NCI-H128 (cell line): ENCODE data around the gene NMRAL1.

Experiments
- DNase-seq: peaks from one replicate; lab custom pipeline; 2025; ENCODE audit not compliant: unreplicated experiment; lab: John Stamatoyannopoulos, UW

NMRAL1 gene

DNA sequence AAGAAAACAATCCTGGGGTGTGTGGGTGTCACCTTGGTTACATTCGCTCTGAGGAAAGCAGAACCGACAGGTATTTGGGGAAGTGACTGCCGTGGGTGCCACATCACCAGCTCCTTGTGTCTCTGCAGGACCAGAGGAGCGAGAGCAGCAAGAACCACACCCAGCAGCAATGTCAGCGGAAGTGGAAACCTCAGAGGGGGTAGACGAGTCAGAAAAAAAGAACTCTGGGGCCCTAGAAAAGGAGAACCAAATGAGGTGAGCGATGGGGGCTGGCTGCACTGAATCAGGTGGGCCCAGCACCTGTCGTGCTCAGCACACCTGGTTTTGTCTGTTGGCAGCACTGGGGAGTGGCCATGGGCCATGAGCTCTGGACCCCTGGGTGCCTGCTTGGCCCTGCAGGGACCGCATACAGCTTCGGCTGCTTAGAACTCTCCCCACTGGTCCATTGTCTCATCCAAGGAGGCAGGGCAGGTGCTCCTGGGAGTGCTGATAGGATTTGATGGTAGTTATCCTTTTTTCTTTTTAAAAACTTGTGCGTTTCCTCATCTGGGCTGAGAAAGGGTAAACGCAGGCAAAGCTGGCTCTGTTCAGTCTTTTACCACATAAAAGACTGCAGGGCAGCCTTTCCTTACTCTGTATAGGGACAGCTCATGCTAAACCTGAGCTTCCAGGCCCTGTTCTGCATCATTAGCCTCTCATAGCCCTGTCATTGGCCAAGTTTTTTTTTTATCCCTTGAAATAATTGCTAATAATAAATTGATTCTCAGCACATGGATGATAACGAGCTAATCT, 31.1 kb upstream of the NMRAL1 start:
- DNase-seq: no peak

DNA sequence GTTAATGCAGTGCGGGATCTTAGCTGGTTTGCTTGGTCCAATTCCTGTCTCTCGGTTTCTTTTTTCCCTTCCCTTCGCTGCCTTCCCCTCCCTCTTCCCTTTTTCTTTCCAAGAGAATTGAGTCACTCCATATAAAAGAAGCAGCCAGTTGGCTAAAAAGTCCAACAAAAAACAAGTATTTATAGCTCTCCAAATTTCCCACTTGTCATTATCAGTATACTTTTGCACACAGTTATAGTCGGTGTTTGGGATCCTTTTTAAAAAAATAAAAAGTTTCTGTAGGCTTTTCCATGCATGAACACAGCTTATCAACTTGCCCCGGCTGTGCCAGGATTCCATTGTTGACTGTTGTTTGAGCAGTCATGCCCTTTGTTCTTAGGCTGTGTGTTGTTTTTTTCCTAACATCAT, 26.6 kb upstream of the NMRAL1 start:
- DNase-seq: no peak

DNA sequence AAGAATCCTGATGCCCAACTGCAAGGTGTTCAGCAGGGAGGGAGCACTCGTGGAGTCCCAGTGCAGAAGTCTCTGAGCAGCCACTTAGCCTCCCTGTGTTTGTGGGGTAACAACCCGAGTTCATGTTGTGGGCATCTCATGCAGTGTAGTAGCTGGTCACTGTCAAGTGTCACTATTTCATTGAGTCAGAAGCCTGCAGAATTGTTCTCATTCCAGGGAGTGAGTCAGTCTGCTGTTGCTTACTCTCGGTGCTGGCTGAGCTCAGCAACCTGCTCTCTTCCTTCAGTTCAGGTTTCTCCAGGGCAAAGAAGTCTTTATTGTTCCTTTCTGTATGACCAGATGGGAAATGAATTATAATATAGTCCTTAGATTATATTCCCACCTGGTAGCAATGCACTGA, 25.8 kb upstream of the NMRAL1 start:
- DNase-seq: no peak

DNA sequence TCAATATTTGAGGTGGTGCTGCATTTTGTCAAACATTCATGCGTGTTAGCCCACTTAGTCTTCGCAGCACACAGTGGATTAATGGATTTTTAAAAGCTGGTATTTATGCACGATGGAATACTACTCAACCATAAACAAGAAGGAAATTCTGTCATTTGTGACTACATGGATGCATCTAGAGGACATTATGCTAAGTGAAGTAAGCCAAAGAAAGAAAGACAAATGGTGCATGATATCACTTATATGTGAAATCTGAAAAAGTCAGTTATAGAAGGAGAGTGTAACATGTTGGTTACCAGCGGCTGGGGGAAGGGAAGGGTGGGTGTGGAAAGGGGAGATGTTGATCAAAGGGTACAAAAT, 24.8 kb upstream of the NMRAL1 start:
- no peak for DNase-seq

DNA sequence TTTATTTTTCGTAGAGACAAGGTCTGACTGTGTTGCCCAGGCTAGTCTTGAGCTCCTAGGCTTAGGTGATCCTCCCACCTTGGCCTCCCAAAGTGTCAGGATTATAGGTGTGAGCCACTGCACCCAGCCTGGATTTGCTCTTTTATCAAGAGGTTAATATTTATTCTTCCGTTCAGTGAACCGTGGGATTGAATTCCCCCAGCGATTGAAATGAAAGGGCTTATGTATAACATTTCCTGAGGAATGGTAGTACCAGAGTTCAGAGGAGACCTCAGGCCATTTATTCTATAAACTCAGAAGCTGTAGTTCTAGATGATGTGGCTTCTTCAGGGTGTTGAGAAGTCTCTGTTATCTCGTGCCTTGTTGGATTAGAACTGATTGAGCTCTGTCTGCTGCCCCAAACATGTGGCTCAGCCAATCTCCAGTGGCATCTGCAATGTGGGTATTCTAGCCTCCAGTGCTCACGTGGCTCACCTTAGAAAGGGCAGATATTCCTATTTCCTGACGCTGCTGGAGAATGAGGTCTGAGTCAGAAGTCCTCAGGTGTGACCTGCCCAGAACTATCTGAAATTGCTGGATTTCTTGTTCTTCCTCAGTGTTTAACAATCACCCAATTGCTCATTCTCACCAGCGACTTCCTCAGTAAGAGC, 24.2 kb upstream of the NMRAL1 start:
- no peak for DNase-seq

DNA sequence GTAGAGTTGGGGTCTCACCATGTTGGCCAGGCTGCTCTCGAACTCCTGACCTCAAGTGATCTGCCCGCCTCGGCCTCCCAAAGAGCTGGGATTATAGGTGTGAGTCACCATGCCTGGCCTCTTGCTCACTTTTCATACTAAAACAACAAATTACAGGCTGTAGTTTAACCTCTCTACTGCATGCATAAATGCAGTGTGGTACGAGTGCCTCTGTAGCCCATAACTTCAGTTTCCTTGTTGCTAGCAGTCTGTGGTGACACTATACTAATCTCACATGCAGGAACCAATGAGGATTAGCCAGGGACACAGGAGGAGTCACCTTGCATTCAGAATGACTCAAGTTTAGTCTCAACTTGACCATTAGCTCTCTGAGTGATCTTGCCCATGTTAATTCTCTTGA, 21.9 kb upstream of the NMRAL1 start:
- DNase-seq: no peak

DNA sequence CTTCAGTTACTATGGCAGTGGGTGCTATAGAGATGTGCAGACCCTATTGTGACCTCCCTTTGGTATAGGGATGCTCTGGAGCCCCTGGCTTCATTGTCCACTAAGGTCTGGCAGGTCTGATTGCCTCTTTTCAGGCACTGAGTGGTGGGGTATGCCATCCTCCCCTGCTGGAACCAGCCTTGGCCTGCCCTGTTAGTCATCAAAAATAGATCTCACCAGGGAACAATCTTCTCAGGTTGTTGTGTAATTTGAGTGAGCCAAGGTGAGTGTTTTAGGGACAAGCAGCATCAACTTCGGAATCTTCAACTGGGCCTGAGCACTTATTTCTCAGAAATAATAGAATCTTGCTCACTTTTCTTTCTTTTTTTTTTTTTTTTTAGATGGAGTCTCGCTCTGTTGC, 21.3 kb upstream of the NMRAL1 start:
- no peak for DNase-seq

DNA sequence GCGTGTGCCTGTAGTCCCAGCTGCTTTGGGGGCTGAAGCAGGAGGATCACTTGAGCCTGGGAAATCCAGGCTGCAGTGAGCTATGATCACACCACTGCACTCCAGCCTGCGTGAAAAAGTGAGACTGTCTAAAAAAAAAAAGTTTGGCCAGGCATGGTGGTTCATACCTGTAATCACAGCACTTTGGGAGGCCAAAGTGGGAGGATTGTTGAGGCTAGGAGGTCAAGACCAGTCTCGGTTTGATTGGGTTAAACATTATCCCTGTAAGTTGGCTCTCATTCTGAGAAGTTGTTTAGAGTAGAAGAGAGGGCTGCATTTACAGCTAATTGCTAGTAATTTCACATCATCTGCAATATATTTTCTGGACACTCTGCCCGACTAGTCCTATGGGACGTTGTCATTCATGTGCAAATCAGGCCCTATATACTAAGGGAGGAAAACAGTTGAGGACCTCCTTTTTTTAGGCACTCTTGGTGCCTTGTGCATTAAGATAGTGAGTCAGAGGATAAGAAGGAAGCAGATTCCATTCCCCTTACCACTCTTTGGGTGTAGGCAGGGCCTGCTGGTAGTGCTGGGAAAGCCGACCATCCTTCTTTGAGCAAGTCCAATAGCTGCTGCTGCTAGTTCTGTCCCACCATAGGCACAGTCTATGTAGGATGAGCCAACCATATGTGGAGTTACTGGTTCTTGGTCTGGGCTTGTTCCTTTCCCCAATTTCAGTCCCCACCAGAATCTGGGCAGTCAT, 20.5 kb upstream of the NMRAL1 start:
- DNase-seq: no peak

DNA sequence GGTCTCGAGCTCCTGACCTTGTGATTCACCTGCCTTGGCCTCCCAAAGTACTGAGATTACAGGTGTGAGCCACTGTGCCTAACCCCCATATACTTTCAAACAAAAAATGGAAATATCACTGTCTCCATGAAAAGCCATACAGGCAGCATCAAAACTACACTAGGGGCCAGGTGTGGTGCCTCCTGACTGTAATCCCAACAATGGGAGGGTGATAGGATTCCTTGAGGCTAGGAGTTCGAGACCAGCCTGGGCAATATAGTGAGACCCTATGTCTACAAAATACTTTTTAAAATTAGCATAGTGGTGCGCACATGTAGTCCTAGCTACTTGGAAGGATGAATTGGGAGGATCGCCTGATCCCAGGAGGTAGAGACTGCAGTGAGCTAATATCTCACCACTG, 17.5 kb upstream of the NMRAL1 start:
- no peak for DNase-seq

DNA sequence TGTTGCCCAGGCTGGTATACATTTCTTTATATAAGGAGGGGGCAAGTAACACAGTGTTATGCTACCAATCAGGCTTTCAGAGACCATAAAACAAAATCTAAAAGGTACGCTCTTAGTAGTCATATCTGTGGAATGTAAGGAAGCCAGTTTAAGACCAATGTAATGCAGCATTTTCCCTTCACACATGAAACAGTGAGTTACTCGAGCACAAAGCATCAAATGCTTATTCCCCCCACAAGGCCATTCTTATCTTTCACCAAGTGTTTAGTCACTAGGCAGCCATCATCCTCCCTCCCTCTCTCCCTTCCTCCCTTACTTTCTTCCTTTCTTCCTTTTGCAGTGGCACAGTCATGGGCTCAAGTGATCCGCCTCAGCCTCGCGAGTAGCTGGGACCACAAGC, 14.6 kb upstream of the NMRAL1 start:
- no peak for DNase-seq

DNA sequence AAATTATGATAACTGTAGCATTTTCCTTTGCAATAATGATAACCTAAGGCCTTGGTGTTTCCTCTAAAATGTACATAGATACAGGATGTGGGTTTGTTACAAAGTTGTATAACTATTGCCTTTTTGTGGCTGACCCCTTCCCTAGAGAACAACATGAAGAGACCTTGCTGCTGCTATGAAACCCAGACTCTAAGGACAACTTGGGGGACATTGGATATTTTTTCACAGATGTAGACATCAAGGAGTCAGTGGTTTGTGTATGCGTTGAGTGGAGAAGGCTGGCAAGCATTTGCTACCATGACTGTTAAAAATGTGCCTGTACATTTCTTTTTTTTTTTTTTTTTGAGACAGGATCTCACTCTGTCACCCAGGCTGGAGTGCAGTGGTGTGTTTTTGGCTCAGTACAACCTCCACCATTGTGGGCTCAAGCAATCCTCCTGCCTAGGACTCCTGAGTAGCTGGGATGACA, 14.1 kb upstream of the NMRAL1 start:
- no peak for DNase-seq

DNA sequence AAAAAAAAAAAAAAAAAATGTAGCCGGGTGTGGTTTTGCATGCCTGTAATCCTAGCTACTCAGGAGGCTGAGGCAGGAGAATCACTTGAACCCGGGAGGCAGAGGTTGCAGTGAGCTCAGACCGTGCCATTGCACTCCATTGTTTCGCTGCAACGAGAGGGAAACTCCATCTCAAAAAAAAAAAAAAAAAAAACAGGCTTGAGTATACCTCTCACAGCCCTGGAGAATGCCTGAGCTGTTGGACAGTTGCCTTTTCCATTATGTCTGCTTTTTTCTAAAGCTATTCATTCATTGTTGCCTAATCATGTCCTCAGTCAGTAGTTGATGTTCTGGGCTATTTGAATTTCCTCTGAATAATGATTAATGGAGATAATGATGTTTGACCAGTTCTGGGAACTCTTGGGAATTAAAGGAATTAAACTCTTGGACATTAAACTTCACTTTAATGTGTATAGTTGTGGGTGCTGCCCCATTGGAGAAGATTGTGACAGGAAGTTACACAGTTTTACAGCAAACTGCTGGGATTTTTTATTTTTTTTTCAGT, 13.6 kb upstream of the NMRAL1 start:
- no peak for DNase-seq

DNA sequence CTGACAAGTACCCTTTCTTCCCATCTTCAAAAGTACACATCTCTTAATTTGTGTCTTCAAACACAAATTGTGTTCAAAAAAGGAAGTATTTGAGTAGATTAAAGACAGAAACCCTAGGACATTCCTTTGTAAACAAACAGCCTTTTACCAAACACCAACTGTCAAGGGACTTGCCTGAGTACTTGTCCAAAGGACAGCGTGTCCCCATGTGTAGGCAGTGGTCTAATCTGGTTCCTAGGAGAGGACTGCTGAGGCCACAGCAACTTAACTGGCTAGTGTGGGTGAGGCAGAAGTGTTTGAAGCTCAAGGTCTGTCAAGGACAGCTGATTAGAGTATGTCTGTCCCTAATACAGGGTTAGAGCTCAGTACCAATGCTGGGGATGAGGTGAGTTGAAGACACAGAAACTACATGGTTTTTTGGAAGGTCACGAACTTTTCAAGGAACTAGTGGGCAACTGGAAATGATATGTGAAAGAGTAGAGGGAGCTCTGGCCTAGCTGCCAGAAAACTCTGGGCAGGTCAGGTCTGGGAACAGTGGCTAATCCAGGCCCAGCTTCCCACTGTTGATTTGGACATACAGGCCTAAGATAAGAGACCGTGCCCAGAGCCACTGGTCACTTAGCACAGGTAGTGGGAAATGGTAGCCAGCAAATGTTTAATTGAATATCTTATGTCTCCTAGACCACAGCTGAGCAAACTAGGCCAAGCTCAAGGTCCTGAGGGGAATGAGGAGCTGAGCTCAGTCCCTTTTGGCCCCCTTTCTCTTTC, 11.9 kb upstream of the NMRAL1 start:
- no peak for DNase-seq

DNA sequence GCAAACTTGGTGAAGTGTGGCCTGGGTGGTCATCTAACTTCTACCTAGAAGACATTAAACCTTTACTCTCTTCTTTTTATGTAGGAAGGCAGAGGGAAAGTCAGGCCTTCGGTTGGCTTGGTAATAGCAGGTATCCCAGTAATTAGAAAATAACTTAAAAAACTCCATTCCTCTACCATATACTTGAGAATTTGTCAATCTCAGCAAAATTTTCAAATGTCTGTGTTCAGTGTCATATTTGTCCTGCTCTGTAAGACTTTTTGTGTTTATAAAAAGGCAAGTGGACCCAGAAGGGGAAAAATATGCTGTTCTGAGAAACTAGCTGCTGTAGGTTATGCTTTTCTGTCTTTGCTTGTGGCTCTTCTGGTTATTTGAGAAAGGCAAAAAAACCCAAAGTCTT, 7.5 kb upstream of the NMRAL1 start:
- DNase-seq: no peak

DNA sequence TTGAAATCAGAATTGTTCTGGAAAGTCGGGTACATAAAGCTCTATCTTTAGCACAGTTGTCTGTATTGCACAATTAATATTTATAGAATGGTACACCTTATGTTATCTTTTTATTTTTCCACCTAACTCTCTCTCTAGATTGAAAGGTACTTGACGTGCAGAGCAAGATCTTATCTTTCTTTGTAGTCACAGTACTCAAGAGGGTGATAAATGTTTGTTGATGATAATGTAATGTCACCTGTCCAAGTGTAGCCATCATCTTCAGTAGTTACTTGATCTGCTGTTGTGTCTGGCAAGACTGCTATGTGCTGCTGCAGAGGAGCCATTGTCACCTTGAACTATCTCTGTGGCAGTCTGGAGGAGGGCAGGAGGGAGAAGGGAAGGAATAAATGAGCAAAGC, 7.1 kb upstream of the NMRAL1 start:
- no peak for DNase-seq

DNA sequence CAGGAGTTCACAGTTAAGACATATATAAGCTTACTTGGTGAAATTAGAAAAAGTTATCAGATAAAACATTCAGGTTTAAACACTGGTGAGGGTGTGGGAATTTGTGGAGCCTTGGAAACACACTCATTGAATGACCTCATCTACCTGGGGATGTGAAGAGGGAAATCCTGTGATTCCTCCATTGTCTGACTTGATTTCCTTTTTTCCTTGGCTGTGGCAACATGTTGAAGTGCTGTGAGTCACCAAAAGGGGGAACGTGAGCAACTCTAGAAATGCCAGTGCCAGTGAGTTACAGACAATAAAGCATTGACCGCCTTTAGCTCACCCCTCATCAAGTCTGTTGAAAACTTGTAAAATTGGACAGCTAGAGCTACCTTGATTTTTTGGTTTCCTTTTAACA, 3.5 kb upstream of the NMRAL1 start:
- DNase-seq: no peak

DNA sequence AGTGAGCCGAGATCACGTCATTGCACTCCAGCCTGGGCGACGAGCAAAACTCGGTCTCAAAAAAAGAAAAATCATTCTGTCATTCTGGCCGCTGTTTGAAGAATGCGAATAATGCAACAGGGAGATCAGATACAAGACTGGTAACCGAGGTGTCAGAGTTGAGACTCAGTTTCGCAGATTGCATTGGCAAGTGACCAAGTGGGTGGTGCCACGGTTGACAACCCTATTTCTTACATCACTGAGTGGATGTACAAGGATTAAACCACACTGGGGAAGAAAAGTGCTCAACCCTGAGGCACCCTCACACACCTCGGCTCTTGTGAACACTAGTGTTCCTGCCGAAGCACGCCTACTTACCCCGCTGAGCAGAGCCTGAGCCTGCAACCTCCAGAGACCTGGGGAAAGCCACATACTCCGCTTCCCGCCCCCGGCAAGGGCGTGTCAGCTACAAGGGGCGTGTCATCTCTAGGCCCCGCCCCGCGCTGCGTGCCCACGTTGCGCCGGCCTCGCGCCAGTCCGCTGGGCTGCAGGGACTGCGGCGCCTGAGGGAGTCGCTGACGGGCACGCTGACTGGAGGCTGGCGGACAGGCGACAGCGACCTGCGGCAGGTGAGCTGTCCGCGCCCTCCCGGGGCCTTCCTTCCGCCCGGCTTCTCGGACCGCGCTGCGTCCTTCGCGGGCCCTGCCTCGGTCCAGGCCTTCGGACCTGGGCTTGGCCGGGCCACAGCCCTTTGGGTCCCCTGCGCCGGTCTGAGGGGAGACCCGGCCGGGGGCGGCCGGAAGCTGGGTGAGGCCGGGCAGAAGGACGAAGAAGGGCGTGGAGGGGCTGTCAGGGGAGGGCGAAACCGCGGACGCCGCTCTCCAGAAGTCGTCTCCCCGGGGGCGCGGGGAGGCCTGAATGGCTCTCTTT, 1.7 kb upstream of the NMRAL1 start, which contains the start of gene HMOX2:
TSS of gene HMOX2 (plus strand) at position 519 of the 909 bp plus-strand sequence. CDS start 29,127 bp downstream, outside the sequence.
- DNase-seq: peak; percentile 77

DNA sequence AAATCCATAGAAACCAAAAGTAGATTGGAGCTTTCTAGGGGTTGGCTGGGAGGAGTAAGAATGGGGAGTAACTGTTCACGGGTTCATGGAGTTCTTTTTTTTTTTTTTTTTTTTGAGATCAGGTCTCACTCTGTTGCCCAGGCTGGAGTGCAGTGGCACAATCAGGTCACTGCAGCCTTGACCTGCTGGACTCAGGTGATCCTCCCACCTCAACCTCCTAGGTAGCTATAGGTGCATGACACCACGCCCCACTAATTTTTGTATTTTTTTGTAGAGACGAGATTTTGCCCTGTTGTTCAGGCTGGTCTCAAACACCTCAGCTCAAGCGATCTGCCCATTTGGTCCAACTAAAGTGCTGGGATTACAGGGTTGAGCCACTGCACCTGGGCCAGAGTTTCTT, 1.5 kb downstream of the NMRAL1 start:
- DNase-seq: no peak

DNA sequence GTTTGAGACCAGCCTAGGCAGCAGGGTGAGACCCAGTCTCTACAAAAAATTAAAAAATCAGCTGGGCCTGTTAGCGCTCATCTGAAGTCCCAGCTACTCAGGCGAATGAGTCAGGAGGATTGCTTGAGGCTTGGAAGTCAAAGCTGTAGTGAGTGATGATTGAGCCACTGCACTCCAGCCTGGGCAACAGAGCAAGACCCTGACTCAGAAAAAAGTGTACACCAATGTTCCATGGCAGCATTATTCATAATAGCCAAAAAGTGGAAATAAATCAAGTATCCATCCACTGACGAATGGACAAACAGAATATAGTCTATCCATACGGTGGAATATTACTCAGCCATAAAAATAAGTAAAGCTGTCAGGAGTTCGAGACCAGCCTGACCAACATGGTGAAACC, 2.6 kb downstream of the NMRAL1 start:
- DNase-seq: no peak

DNA sequence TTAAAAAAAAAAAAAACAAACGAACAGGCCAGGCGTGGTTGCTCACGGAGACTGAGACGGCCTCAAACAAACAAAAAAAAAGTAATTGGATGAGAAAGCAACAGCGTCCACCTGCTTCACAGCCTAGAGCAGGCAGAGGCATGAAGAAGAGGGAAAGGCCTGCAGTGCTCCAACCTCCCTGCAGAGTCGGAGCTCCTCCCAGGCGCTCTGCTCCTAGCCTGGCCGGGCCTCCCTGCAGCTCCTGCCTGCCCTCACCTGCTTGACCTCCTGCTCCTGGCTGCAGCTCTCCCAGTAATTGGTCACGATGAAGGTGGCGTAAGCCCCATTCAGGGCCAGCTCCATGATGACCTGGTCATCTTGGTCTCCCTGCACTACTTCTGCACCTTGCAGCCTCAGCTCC, 5.5 kb downstream of the NMRAL1 start:
- no peak for DNase-seq
